Measurements from ENCODE around the gene PALS1. TPM values are rescaled to one million over a fixed set of nuclear protein-coding genes. Genes with fewer than 3 reads are reported as not detected.

Gene PALS1
- total RNA-seq, 3 donors from 2014 or later (not counting 1 experiment from before 2014, with no cell fraction given): 4.3 to 7.3 (median 6.5) TPM

GRCh38 chr14:67267576-67268328, 26.5 kb downstream of the PALS1 start:
- H3K9me3 Mint-ChIP-seq: no peaks in the 10 kb centered on the region
- Histone ChIP-seq H3K27me3 (ENCODE audit: control insufficient read depth, insufficient read depth, low read length) (no peaks in the 10 kb centered on the region), H3K36me3 (ENCODE audit: control insufficient read depth, insufficient read depth, low read length) (no peaks in the 10 kb centered on the region), H3K27ac (ENCODE audit: low read length) (no peak overlapping the region), H3K4me1 (ENCODE audit: control insufficient read depth, insufficient read depth, low read length) (no peaks in the 10 kb centered on the region), H3K9me3 (ENCODE audit: control insufficient read depth, insufficient read depth, low read length) (no peaks in the 10 kb centered on the region), H3K4me3 (ENCODE audit: low read length) (no peak overlapping the region)
- H3K27ac Mint-ChIP-seq: no peak overlapping the region
- no peak overlapping the region for H3K4me3 Mint-ChIP-seq
- peaks cover 0 to 4% of the 10 kb centered on the region in 2 donors for H3K4me1 Mint-ChIP-seq
- WGBS (ENCODE audit: insufficient coverage): 64% methylated on average over 4 of the region's 4 CpGs
- no peaks in the 10 kb centered on the region for H3K36me3 Mint-ChIP-seq
- TF ChIP-seq, protein P1, sequence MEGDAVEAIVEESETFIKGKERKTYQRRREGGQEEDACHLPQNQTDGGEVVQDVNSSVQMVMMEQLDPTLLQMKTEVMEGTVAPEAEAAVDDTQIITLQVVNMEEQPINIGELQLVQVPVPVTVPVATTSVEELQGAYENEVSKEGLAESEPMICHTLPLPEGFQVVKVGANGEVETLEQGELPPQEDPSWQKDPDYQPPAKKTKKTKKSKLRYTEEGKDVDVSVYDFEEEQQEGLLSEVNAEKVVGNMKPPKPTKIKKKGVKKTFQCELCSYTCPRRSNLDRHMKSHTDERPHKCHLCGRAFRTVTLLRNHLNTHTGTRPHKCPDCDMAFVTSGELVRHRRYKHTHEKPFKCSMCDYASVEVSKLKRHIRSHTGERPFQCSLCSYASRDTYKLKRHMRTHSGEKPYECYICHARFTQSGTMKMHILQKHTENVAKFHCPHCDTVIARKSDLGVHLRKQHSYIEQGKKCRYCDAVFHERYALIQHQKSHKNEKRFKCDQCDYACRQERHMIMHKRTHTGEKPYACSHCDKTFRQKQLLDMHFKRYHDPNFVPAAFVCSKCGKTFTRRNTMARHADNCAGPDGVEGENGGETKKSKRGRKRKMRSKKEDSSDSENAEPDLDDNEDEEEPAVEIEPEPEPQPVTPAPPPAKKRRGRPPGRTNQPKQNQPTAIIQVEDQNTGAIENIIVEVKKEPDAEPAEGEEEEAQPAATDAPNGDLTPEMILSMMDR (IDR thresholded peaks at IDR 0.05): no peak
- no peaks in the 10 kb centered on the region for H3K27me3 Mint-ChIP-seq (ENCODE audit: low read depth in 2 of 2)
- DNase-seq (no peak), ATAC-seq (no peak)
- intact Hi-C loops (cut with micrococcal nuclease): no loop called here

GRCh38 chr14:67268426-67269150, 27.4 kb downstream of the PALS1 start:
- Mint-ChIP-seq H3K4me3 (no peak overlapping the region), H3K4me1 (peaks cover 0 to 4% of the 10 kb centered on the region in 2 donors), H3K36me3 (no peaks in the 10 kb centered on the region), H3K9me3 (no peaks in the 10 kb centered on the region), H3K27ac (no peak overlapping the region), H3K27me3 (ENCODE audit: low read depth in 2 of 2) (no peaks in the 10 kb centered on the region)
- TF ChIP-seq, protein P1 (IDR thresholded peaks at IDR 0.05): no peak
- no peaks in the 10 kb centered on the region for H3K36me3 ChIP-seq (ENCODE audit: control insufficient read depth, insufficient read depth, low read length)
- no peak overlapping the region for H3K27ac ChIP-seq (ENCODE audit: low read length)
- H3K9me3 ChIP-seq (ENCODE audit: control insufficient read depth, insufficient read depth, low read length): no peaks in the 10 kb centered on the region
- intact Hi-C loops (cut with micrococcal nuclease): no loop called here
- no peaks in the 10 kb centered on the region for H3K27me3 ChIP-seq (ENCODE audit: control insufficient read depth, insufficient read depth, low read length)
- 84% methylated on average over 10 of the region's 11 CpGs for WGBS (ENCODE audit: insufficient coverage)
- no peak overlapping the region for H3K4me3 ChIP-seq (ENCODE audit: low read length)
- ATAC-seq (no peak), DNase-seq (no peak)
- H3K4me1 ChIP-seq (ENCODE audit: control insufficient read depth, insufficient read depth, low read length): no peaks in the 10 kb centered on the region

DNA sequence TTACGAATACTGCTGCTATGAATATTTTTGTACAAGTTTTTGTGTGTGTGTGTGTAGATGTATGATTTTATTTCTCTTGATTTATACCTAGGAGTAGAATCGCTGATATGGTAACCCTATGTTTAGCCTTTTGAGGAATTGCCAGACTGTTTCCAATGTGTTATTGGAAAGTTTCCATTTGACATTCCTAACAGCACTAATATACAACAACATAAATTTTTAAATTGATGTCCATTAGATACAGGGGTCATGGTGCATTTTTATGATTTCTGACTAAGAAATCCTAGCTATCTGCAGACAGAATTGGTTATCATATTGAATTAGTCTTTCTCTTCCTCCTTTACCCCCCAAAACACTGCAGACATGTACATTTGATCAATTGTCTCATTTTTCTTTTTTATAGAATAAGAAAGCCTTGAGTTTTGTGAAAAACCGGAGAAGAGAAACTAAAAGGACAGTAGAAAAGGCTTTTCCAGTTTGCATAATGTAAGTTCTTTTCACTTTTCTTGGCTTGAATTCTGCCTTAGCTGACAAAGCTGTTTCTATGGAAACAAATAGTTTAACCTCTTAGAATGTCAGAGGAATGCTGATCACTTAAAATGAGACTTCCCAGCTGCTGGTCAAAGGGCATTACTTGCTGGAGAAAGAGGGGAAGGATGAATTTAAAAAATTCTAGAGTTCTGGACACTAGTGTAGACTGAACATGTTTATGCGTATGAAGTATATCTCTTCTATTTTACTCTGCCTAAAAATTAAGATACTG, 28.2 kb downstream of the PALS1 start:
- Mint-ChIP-seq H3K9me3 (no peaks in the 10 kb centered on the region), H3K4me3 (no peak overlapping the region), H3K4me1 (peaks cover 0 to 4% of the 10 kb centered on the region in 2 donors), H3K27me3 (ENCODE audit: low read depth in 2 of 2) (no peaks in the 10 kb centered on the region), H3K27ac (no peak overlapping the region), H3K36me3 (no peaks in the 10 kb centered on the region)
- H3K27ac ChIP-seq (ENCODE audit: low read length): no peak overlapping the region
- H3K4me1 ChIP-seq (ENCODE audit: control insufficient read depth, insufficient read depth, low read length): no peaks in the 10 kb centered on the region
- H3K36me3 ChIP-seq (ENCODE audit: control insufficient read depth, insufficient read depth, low read length): no peaks in the 10 kb centered on the region
- ATAC-seq (no peak), DNase-seq (no peak)
- WGBS (ENCODE audit: insufficient coverage): 64% methylated on average over 1 of the region's 4 CpGs
- TF ChIP-seq, protein P1 (IDR thresholded peaks at IDR 0.05): no peak
- H3K9me3 ChIP-seq (ENCODE audit: control insufficient read depth, insufficient read depth, low read length): no peaks in the 10 kb centered on the region
- no peaks in the 10 kb centered on the region for H3K27me3 ChIP-seq (ENCODE audit: control insufficient read depth, insufficient read depth, low read length)
- H3K4me3 ChIP-seq (ENCODE audit: low read length): no peak overlapping the region
- intact Hi-C loops (cut with micrococcal nuclease): no loop called here

All from natural killer cell (primary cell).